Gastroesophageal sphincter (tissue), 3 donors: ENCODE measurements around the gene TOP1.

ENCODE experiments used
- CTCF ChIP-seq, 4 experiments: fragments of 200-600 bp in 2 of 4; fragments of 450-650 bp in 2 of 4; sonication (generic) in 1 of 4; IDR thresholded peaks; one replicate each; pipeline ENCODE4 v1.5.1; 2017 to 2019; ENCODE audit warnings: antibody characterized with exemption in 4 of 4, mild to moderate bottlenecking in 2 of 4, moderate library complexity in 2 of 4
- EP300 ChIP-seq: sonication (generic); formaldehyde crosslinking; IDR thresholded peaks from one replicate; pipeline ENCODE4 v1.6.1; 2017; ENCODE audit warnings: antibody characterized with exemption, mild to moderate bottlenecking
- POLR2A ChIP-seq, 2 donors: fragments of 450-650 bp; IDR thresholded peaks; one replicate each; pipeline ENCODE4 v1.6.1; 2017; ENCODE audit warnings: antibody characterized with exemption in 2 of 2, mild to moderate bottlenecking in 2 of 2, moderate library complexity in 1 of 2
- POLR2AphosphoS5 ChIP-seq: sonication (generic); formaldehyde crosslinking; IDR thresholded peaks from one replicate; pipeline ENCODE4 v1.6.1; 2017; ENCODE audit warnings: antibody characterized with exemption

GRCh38 chr20:41037179-41037578 lies 8.6 kb downstream of the TOP1 start:
- no peak for TF ChIP-seq CTCF (IDR thresholded peaks at IDR 0.05)
- TF ChIP-seq EP300, result no peak
- no peak for TF ChIP-seq POLR2AphosphoS5
- TF ChIP-seq POLR2A (IDR thresholded peaks at IDR 0.05), result no peak
